Activated T-cell treated with anti-CD3 and anti-CD28 coated beads, Interleukin-2, amount 50 U/mL, for 4 hours (primary cell): ENCODE measurements around the gene ZNF236. TPM values are rescaled to one million over a fixed set of nuclear protein-coding genes. Genes with fewer than 3 reads are reported as not detected.
A peak's percentile ranks its signal among the peaks of the same experiment; 100 is the strongest.

Source experiments
- ATAC-seq, 2 donors: fragments of 200-7000 bp; cut with Tn5 transposase; one replicate each; pipeline ENCODE4 v1.10.0; 2021
- DNase-seq: peaks from one replicate; pipeline ENCODE4 v3.0.0-alpha.2; 2020
- H3K27me3 Mint-ChIP-seq: one replicate; pipeline ENCODE4 v1.8.0; 2021; ENCODE audit warnings: low read depth, mixed read lengths
- H3K36me3 Mint-ChIP-seq: one replicate; pipeline ENCODE4 v1.8.0; 2022; ENCODE audit warnings: mixed read lengths; ENCODE audit not compliant: insufficient read depth
- H3K4me1 Mint-ChIP-seq: one replicate; pipeline ENCODE4 v1.8.0; 2021; ENCODE audit warnings: low read depth, mixed read lengths
- H3K4me3 Mint-ChIP-seq: one replicate; pipeline ENCODE4 v1.8.0; 2021; ENCODE audit warnings: mild to moderate bottlenecking, moderate library complexity, mixed read lengths
- H3K9me3 Mint-ChIP-seq: one replicate; pipeline ENCODE4 v1.8.0; 2021; ENCODE audit warnings: mixed read lengths
- total RNA-seq, 3 donors: library from RNA; stranded (reverse); gene quantifications; one replicate each; pipeline ENCODE4 v1.2.1, GENCODE V29; 2021

Gene ZNF236
- total RNA-seq, 3 donors from 2014 or later: 13.9 to 16.6 (median 15.5) TPM

DNA sequence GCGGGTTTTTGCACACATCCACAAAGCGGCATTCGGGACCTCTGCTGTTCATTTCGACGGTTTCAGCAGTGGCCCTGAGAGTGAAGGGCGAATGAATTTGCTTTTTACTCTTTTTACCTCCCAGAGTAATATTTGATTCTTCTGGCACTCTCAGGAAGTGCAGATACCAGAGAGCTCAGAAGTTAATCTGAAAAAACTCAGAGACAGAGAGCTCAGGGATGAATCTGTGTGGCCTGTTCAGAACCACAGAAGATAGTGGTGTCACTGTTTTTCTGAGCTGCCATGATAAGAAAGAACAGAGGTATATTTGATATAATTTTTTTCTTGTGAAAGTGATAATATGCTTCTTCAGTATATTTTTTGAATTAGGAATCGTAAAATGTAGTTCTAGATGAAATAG is 181.0 kb downstream of the ZNF236 start:
- Mint-ChIP-seq H3K36me3 (no peaks in the 10 kb centered on the region), H3K4me3 (no peak overlapping the region), H3K27me3 (no peaks in the 10 kb centered on the region), H3K9me3 (no peaks in the 10 kb centered on the region), H3K4me1 (peaks cover 29% of the 10 kb centered on the region)
- ATAC-seq (no peak), DNase-seq (no peak)

GRCh38 chr18:77004555-77005380 is 182.4 kb downstream of the ZNF236 start:
- Mint-ChIP-seq H3K9me3 (no peaks in the 10 kb centered on the region), H3K4me3 (peak overlapping the region; percentile 37), H3K36me3 (no peaks in the 10 kb centered on the region), H3K27me3 (no peaks in the 10 kb centered on the region), H3K4me1 (peaks cover 29% of the 10 kb centered on the region)
- no peak for DNase-seq
- ATAC-seq: peak in 1 of 2 donors; percentile 45

DNA sequence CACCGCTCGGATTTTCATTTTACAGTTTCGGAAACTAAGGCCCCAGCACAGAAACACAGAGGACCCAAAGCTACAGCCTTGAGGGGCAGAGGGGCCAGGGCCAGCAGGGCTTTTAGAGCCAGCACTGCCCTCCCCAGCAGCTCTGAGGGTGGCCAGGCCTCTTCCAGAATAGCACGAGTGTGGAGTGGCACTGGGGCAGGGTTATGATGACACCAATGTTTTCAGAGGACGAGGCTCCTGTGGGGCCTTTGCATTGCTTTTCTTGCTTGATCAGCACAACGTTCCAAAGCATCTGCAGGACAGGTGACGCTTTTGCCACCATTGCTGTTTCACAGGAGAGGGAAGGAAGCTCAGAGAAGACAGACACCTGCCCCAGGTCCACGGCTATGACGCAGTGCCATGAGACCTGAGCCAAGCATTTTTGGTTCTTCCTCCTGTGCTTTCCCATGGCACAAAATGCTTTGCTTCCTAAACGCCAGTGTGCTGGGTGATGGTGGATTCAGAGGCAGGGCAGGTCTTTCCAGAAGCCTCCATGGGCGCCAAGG is 183.4 kb downstream of the ZNF236 start:
- Mint-ChIP-seq H3K4me1 (peaks cover 22% of the 10 kb centered on the region), H3K9me3 (no peaks in the 10 kb centered on the region), H3K27me3 (no peaks in the 10 kb centered on the region), H3K4me3 (no peak overlapping the region), H3K36me3 (peaks cover 5% of the 10 kb centered on the region)
- ATAC-seq (no peak), DNase-seq (no peak)

GRCh38 chr18:77006305-77007175 is 184.2 kb downstream of the ZNF236 start:
- H3K4me3 Mint-ChIP-seq: no peak overlapping the region

DNA sequence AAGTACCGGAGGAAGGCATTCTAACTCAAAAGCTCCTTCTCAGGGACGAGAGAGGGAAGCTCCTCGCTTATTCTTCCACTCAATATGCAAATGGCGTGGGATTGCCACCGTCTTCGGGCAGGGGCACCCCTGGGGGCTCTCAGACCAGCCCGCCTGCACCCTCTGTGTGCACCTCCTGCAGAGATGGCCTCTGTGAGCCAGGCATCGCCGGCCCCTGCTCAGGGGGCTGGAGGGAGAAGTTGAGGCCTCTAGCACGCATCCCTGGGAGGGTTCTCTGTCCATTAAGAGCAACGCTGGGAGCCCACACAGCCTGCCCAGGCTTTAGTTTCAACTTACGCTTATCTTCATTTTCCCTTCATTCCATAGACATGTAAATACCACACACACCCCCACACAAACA is 184.9 kb downstream of the ZNF236 start:
- Mint-ChIP-seq H3K36me3 (peaks cover 8% of the 10 kb centered on the region), H3K4me3 (no peak overlapping the region), H3K9me3 (no peaks in the 10 kb centered on the region), H3K4me1 (peaks cover 23% of the 10 kb centered on the region), H3K27me3 (no peaks in the 10 kb centered on the region)
- ATAC-seq: no peak
- DNase-seq: no peak

More at GRCh38 chr18:77006305-77007175, 184.2 kb downstream of the ZNF236 start:
- Mint-ChIP-seq H3K36me3 (peaks cover 8% of the 10 kb centered on the region), H3K27me3 (no peaks in the 10 kb centered on the region), H3K9me3 (no peaks in the 10 kb centered on the region), H3K4me1 (peaks cover 22% of the 10 kb centered on the region)
- ATAC-seq: no peak
- no peak for DNase-seq

GRCh38 chr18:77008006-77008405 is 185.6 kb downstream of the ZNF236 start:
- Mint-ChIP-seq H3K4me1 (peaks cover 26% of the 10 kb centered on the region), H3K9me3 (no peaks in the 10 kb centered on the region), H3K27me3 (no peaks in the 10 kb centered on the region), H3K4me3 (no peak overlapping the region), H3K36me3 (peaks cover 8% of the 10 kb centered on the region)
- DNase-seq: no peak
- no peak for ATAC-seq

DNA sequence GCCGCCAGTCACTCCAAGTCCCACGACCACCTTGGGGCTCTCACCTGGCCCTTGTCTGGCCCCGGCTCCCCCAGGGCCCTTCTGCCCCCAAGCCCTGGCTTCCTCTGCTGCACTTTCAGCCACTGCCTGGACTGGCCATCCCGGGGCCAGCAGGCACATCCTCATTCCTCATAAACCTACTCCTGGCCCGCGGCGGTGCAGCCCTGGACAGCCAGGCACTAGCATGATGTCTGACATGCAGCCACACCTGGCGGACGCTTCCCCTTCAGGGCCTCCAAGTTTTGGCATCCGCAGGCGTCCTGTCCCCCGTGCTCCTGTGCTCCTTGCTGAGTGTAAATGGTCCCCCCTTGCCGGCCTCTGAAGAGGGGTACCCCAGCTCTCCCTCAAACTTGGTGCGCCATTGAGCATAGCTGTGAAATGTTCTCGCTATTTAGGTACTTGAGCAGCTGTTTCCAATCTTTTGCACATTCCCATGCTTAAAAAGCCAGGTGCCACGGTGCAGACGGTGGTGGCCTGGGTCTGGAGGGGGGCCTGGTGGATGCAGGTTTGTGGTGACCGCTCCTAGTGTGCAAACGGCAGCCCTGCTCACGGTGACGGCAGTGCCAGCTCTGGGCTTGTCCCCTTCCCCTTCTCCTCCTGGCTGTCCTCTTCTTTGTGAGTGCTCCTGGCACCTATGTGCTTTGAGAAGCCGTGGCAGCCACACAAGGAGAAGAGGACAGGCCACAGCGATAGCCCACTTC is 186.4 kb downstream of the ZNF236 start:
- peaks cover 28% of the 10 kb centered on the region for H3K4me1 Mint-ChIP-seq
- no peak overlapping the region for H3K4me3 Mint-ChIP-seq
- DNase-seq: no peak
- no peak for ATAC-seq
- peaks cover 13% of the 10 kb centered on the region for H3K36me3 Mint-ChIP-seq
- no peaks in the 10 kb centered on the region for H3K27me3 Mint-ChIP-seq
- no peaks in the 10 kb centered on the region for H3K9me3 Mint-ChIP-seq

DNA sequence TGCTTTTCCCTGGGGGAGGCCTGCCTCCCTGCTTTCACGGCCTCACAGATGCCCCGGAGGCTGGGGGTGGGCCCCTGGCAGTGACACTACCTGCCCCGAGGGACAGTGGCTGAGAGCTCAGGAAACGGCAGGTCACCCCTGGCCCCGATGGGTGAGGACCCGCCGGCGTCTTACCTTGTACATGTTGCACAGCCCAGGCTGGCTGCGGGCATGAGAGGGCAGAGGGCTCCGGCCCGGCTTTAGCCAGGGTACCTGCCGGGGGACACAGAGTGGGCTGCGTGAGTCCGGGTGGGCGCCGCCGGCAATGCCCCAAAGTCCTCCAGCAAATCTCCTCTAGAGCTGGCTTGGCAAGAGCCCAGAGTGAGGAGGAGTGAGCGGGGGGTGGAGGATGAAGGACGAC is 187.3 kb downstream of the ZNF236 start:
- Mint-ChIP-seq H3K9me3 (no peaks in the 10 kb centered on the region), H3K4me1 (peaks cover 24% of the 10 kb centered on the region), H3K4me3 (no peak overlapping the region), H3K36me3 (peaks cover 15% of the 10 kb centered on the region), H3K27me3 (no peaks in the 10 kb centered on the region)
- DNase-seq (no peak), ATAC-seq (no peak)

DNA sequence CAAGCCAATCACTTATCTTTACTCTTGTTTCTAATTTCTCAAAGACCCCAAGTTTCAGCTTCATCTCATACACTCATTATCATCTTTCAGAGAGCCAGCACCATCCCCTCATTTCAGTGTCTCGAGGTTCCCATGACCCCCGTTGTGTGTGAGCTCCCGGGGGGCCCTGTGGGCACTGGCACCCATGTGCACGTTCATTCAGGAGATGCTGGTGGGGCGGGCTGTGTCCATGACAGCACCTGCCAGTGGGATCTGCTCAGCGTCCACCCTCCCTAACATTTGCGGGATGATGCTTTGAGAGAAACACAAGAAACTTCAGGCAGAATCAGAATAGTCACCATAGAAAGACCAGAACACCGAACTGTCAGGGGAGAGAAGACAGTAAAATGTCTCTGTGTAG is 189.8 kb downstream of the ZNF236 start:
- DNase-seq (no peak), ATAC-seq (no peak)
- Mint-ChIP-seq H3K27me3 (no peaks in the 10 kb centered on the region), H3K36me3 (peaks cover 30% of the 10 kb centered on the region), H3K4me3 (no peak overlapping the region), H3K9me3 (no peaks in the 10 kb centered on the region), H3K4me1 (peaks cover 12% of the 10 kb centered on the region)

DNA sequence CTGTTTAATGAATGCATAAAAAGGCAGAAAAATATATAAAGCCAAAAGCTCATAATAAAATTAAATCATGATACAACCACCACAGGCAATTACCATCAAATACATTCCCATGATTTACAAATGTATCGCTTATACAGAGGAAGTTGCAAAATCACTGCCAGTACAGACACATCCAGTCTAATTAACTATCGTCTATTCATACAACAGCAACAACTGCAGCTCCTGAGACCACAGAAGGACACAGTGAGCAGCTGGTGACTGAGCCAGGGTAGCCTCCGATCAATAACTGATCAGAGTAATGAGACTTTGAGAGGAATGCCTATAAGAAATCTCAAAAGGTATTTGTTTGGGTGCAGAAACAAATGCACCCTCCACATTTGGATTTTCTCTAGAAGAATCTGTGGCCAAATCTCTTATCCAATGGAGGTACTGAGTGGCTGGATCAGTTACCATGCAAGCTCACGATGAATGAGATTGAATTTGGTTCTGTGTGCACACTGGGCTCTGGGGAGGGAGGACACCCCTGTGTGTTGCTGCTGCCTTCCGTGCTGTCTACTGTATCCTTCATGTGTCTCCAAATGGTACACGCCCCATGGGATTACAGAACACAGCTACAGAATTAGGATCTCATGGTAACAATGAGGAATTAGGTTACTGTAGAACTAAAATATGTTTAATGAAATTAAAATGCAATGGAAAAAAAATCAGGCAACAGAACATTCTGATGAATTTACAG is 190.6 kb downstream of the ZNF236 start:
- no peak for ATAC-seq
- Mint-ChIP-seq H3K4me3 (no peak overlapping the region), H3K9me3 (no peaks in the 10 kb centered on the region), H3K27me3 (no peaks in the 10 kb centered on the region), H3K36me3 (peaks cover 36% of the 10 kb centered on the region), H3K4me1 (peaks cover 13% of the 10 kb centered on the region)
- DNase-seq: no peak

- DNase-seq: no peak
- Mint-ChIP-seq H3K4me1 (peaks cover 15% of the 10 kb centered on the region), H3K27me3 (no peaks in the 10 kb centered on the region), H3K36me3 (peaks cover 43% of the 10 kb centered on the region), H3K9me3 (no peaks in the 10 kb centered on the region), H3K4me3 (no peak overlapping the region)
- ATAC-seq: no peak
Measured at GRCh38 chr18:77013811-77014521, 191.6 kb downstream of the ZNF236 start.

GRCh38 chr18:77014538-77014937 is 192.2 kb downstream of the ZNF236 start:
- Mint-ChIP-seq H3K4me3 (no peak overlapping the region), H3K4me1 (peaks cover 17% of the 10 kb centered on the region), H3K27me3 (no peaks in the 10 kb centered on the region), H3K36me3 (peaks cover 49% of the 10 kb centered on the region), H3K9me3 (no peaks in the 10 kb centered on the region)
- ATAC-seq (no peak), DNase-seq (no peak)

GRCh38 chr18:77015169-77015568 is 192.8 kb downstream of the ZNF236 start:
- H3K27me3 Mint-ChIP-seq: no peaks in the 10 kb centered on the region
- peaks cover 54% of the 10 kb centered on the region for H3K36me3 Mint-ChIP-seq
- ATAC-seq: no peak
- DNase-seq: no peak
- H3K4me1 Mint-ChIP-seq: peaks cover 20% of the 10 kb centered on the region
- no peaks in the 10 kb centered on the region for H3K9me3 Mint-ChIP-seq
- no peak overlapping the region for H3K4me3 Mint-ChIP-seq
